Thyroid gland (tissue), 4 donors: ENCODE data around the gene SYDE2.

Source experiments
- POLR2A ChIP-seq, 2 donors: fragments of 450-650 bp; IDR thresholded peaks; one replicate each; pipeline ENCODE4 v1.6.1; 2017; ENCODE audit warnings: antibody characterized with exemption in 2 of 2, mild to moderate bottlenecking in 2 of 2, moderate library complexity in 1 of 2
- TF ChIP-seq, protein P1 (sequence below), 6 experiments: fragments of 200-600 bp in 3 of 6; fragments of 450-650 bp in 3 of 6; sonication (generic) in 3 of 6; IDR thresholded peaks; one replicate each; pipeline ENCODE4 v1.5.1; 2016 to 2019; ENCODE audit warnings: antibody characterized with exemption in 6 of 6, mild to moderate bottlenecking in 2 of 6, inconsistent platforms in 1 of 6, moderate library complexity in 1 of 6

GRCh38 chr1:85223334-85223733 is 22.5 kb upstream of the SYDE2 start:
- TF ChIP-seq, protein P1, sequence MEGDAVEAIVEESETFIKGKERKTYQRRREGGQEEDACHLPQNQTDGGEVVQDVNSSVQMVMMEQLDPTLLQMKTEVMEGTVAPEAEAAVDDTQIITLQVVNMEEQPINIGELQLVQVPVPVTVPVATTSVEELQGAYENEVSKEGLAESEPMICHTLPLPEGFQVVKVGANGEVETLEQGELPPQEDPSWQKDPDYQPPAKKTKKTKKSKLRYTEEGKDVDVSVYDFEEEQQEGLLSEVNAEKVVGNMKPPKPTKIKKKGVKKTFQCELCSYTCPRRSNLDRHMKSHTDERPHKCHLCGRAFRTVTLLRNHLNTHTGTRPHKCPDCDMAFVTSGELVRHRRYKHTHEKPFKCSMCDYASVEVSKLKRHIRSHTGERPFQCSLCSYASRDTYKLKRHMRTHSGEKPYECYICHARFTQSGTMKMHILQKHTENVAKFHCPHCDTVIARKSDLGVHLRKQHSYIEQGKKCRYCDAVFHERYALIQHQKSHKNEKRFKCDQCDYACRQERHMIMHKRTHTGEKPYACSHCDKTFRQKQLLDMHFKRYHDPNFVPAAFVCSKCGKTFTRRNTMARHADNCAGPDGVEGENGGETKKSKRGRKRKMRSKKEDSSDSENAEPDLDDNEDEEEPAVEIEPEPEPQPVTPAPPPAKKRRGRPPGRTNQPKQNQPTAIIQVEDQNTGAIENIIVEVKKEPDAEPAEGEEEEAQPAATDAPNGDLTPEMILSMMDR (IDR thresholded peaks at IDR 0.05) = no peak
- no peak for TF ChIP-seq POLR2A (IDR thresholded peaks at IDR 0.05)
